Omental fat pad (tissue), 4 donors: Measurements from ENCODE around the gene ZNF581. TPM values are rescaled to one million over a fixed set of nuclear protein-coding genes. Genes with fewer than 3 reads are reported as not detected.

Experiments
- ATAC-seq: fragments of 150-250 bp; one replicate; pipeline ENCODE4 v1.9.1; 2016; ENCODE audit warnings: mild to moderate bottlenecking, moderate library complexity; ENCODE audit not compliant: low FRiP score
- DNase-seq: peaks from one replicate; pipeline ENCODE4 v3.0.0-alpha.2; 2019; ENCODE audit warnings: low spot score
- CTCF ChIP-seq, 3 donors: fragments of 450-650 bp; IDR thresholded peaks; one replicate each; pipeline ENCODE4 v1.5.1; 2016 to 2017; ENCODE audit warnings: antibody characterized with exemption in 3 of 3, mild to moderate bottlenecking in 3 of 3, moderate library complexity in 2 of 3
- total RNA-seq, 4 donors: library from RNA; depleted of rRNA; stranded (reverse); fragments of >200 nt; gene quantifications; one replicate each; pipeline ENCODE4 v1.1.0, GENCODE V29; 2016

The ZNF581 gene
- total RNA-seq, 4 donors from 2014 or later: 9.9 to 15.0 (median 11.9) TPM

- ATAC-seq (no peak), DNase-seq (no peak)
- TF ChIP-seq CTCF (IDR thresholded peaks at IDR 0.05): no peak
These were observed 863 bp downstream of the ZNF581 start for GRCh38 chr19:55644191-55644833.

DNA sequence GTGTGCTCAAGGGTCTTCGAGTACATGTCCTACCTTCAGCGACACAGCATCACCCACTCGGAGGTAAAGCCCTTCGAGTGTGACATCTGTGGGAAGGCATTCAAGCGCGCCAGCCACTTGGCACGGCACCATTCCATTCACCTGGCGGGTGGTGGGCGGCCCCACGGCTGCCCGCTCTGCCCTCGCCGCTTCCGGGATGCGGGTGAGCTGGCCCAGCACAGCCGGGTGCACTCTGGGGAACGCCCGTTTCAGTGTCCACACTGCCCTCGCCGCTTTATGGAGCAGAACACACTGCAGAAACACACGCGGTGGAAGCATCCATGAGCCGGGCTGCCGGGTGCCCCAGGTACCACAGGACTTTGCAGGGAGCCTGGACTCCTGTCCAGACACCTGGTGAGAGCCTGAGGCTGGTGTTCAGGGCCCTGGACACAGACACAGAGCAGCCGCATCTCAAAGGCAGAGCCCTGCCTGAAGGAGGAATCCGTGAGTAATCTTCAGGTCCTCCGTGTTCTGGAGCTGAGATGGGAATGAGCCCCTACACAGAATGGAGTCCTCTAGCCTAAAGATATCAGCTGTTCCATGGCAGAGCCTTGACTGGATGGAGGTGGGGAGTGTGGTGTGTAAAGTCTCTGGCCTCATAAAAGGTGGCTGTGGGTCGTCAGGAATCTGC is 1.5 kb downstream of the ZNF581 start:
- TF ChIP-seq CTCF (IDR thresholded peaks at IDR 0.05): no peak
- DNase-seq (no peak), ATAC-seq (no peak)

DNA sequence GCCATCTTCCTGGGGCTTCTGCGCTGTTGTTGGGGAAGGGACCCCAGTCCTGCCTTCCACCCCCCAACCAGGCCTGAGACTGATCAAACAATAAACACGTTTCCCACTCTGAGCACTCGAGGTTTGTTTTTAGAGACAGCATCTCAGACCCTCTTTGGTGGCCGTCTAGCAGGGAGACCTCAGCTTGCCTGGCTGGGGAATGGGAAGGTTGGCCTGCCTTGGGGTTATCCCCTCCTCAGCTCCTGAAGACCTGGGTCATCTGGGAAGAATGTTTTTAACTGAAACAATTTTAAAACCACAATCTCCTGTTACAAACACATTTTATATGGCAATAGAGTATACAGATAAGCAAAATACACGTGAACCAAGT is 2.0 kb downstream of the ZNF581 start:
- DNase-seq (no peak), ATAC-seq (no peak)
- no peak for TF ChIP-seq CTCF (IDR thresholded peaks at IDR 0.05)

DNA sequence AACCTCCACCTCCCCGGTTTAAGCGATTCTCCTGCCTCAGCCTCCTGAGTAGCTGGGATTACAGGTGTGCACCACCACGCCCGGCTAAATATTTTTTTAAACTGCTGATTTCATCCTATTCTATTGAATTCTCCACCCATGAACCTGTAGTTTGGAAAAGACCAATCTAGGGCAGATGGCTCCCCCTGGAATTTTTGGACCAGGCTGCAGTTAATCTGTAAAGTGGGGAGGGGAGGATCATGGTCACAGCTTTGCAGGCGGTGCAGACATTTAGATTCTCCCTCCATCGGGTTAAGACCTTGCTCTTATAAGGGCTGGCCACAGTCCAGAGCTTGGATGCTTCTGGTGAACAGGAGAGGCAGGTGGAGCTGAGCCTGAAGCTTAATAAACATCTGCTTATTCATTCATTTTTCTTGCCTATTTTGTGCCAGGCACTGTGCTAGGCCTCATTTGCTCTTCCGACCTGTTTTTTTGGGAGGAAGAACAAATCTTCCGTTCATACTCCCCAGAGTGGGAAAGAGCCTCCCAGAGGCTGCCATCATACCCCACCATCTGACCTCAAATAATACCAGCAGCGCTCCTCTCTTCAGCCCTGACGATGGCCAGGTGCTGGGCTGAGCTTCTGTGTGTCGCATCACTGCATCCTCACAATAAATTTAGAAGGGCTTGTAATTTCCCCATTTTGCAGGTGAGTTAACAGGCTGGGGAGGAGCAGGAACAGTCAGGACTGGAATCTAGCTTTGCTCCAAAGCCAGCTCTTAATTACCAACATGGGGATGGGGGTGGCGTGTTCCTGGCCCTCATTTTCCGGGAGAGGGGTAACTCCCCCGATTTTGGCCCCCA is 3.7 kb downstream of the ZNF581 start:
- no peak for ATAC-seq
- no peak for DNase-seq
- no peak for TF ChIP-seq CTCF (IDR thresholded peaks at IDR 0.05)

- ATAC-seq (peak; percentile 26), DNase-seq (no peak)
- no peak for TF ChIP-seq CTCF (IDR thresholded peaks at IDR 0.05)
These were observed 4.5 kb downstream of the ZNF581 start, which contains the start of gene CCDC106 for GRCh38 chr19:55647732-55648584. Gene CCDC106 (plus strand): TSS chr19:55648212. CDS start chr19:55649047, 835 bp downstream.

GRCh38 chr19:55648585-55649267 is 5.3 kb downstream of the ZNF581 start:
- no peak for TF ChIP-seq CTCF (IDR thresholded peaks at IDR 0.05)
- ATAC-seq: no peak
- DNase-seq: no peak
